Aorta (tissue), 5 donors: ENCODE data around the gene PTGES2. TPM values are rescaled to one million over a fixed set of nuclear protein-coding genes. Genes with fewer than 3 reads are reported as not detected.

Source experiments
- ATAC-seq: fragments of 200-7000 bp; cut with Tn5 transposase; one replicate; pipeline ENCODE4 v1.9.1; 2022; ENCODE audit warnings: moderate library complexity; ENCODE audit not compliant: low FRiP score
- DNase-seq, 2 donors: peaks; one replicate each; pipeline ENCODE4 v3.0.0-alpha.2; 2020
- H3K27ac ChIP-seq, 2 donors: one replicate each; pipeline ENCODE4 v1.5.1; 2013; ENCODE audit warnings: low read length in 2 of 2, mild to moderate bottlenecking in 2 of 2, moderate library complexity in 2 of 2, control low read depth in 1 of 2, inconsistent platforms in 1 of 2, low read depth in 1 of 2
- H3K27me3 ChIP-seq, 2 donors: one replicate each; pipeline ENCODE4 v1.6.1; 2013; ENCODE audit warnings: control low read depth in 1 of 2, low read length in 1 of 2, mild to moderate bottlenecking in 1 of 2, moderate library complexity in 1 of 2; ENCODE audit not compliant: insufficient read depth in 2 of 2, control insufficient read depth in 1 of 2
- H3K36me3 ChIP-seq, 2 donors: one replicate each; pipeline ENCODE4 v1.6.1; 2013; ENCODE audit warnings: control low read depth in 1 of 2, low read length in 1 of 2, mild to moderate bottlenecking in 1 of 2; ENCODE audit not compliant: insufficient read depth in 2 of 2, control insufficient read depth in 1 of 2
- H3K4me1 ChIP-seq, 2 donors: one replicate each; pipeline ENCODE4 v1.6.1; 2013; ENCODE audit warnings: low read length in 2 of 2, control low read depth in 1 of 2, mild to moderate bottlenecking in 1 of 2, moderate library complexity in 1 of 2; ENCODE audit not compliant: insufficient read depth in 2 of 2, control insufficient read depth in 1 of 2
- H3K4me3 ChIP-seq, 2 donors: one replicate each; pipeline ENCODE4 v1.5.1; 2013; ENCODE audit warnings: low read length in 2 of 2, control low read depth in 1 of 2, mild to moderate bottlenecking in 1 of 2
- H3K9me3 ChIP-seq: one replicate; pipeline ENCODE4 v1.6.1; 2013; ENCODE audit warnings: mild to moderate bottlenecking, low read length; ENCODE audit not compliant: control insufficient read depth
- WGBS, 2 donors: extraction: QIAGEN DNeasy Blood & Tissue Kit; methylation state at CpG; one replicate each; pipeline ENCODE4 v1.1.7; 2013; 5-methylcytosine and 5-hydroxymethylcytosine counted together
- intact Hi-C, 2 donors: fragments of 100-400 bp; cut with DNase I; formaldehyde crosslinking; loops; one replicate each; pipeline versions ENCODE4 v1.14.2 to v1.15.0; 2022
- polyA plus RNA-seq, 2 donors: library from polyadenylated mRNA; stranded (reverse); fragments of 200-250 nt; gene quantifications; one replicate each; pipeline ENCODE4 v1.2.3, GENCODE V29; 2013
- total RNA-seq, 2 donors: library from RNA; stranded (reverse); fragmentation: NEBNext Ultra II Directional; extraction: Animal tissue kit (Norgen Biotek cat#: 25700); gene quantifications; one replicate each; pipeline ENCODE4 v1.2.1, GENCODE V29; 2021
- donor health status: healthy with polysubstance abuse.
- donor health status: Bipolar disorder and iron deficiency.
- donor health status: DM: no; HTN: no; CAD: no.
- donor health status: DM: no; HTN: no; CAD: no.
- donor health status: DM: yes; HTN: yes; CAD: no.

PTGES2 gene
- total and polyA plus RNA-seq, 4 donors = 29.9 to 56.2 (median 37.8) TPM

- peak overlapping the region in 1 of 2 donors; percentile 28 for H3K27ac ChIP-seq
- ATAC-seq (no peak), DNase-seq (no peak)
- 20 to 28% methylated on average over 13 of the region's 13 CpGs for WGBS, 2 donors
- peaks cover 3 to 5% of the 10 kb centered on the region in 2 donors for H3K4me1 ChIP-seq
- H3K4me3 ChIP-seq = no peak overlapping the region
- intact Hi-C loops = no loop called here
- H3K27me3 ChIP-seq = no peaks in the 10 kb centered on the region
- H3K9me3 ChIP-seq = no peaks in the 10 kb centered on the region
- no peaks in the 10 kb centered on the region for H3K36me3 ChIP-seq
These were observed 36.0 kb downstream of the PTGES2 start for GRCh38 chr9:128091571-128091970.

- ATAC-seq = peak; percentile 47
- Histone ChIP-seq H3K9me3 (no peaks in the 10 kb centered on the region), H3K36me3 (no peaks in the 10 kb centered on the region), H3K27ac (no peak overlapping the region), H3K4me1 (peaks cover 3 to 5% of the 10 kb centered on the region in 2 donors), H3K27me3 (no peaks in the 10 kb centered on the region), H3K4me3 (no peak overlapping the region)
- intact Hi-C loops = no loop called here
- DNase-seq = peak; percentile 89
- 4 to 8% methylated on average over 13 of the region's 13 CpGs for WGBS, 2 donors
These were observed 36.4 kb downstream of the PTGES2 start for GRCh38 chr9:128091144-128091543.

GRCh38 chr9:128089299-128089698 is 38.2 kb downstream of the PTGES2 start:
- ATAC-seq = no peak
- Histone ChIP-seq H3K9me3 (no peaks in the 10 kb centered on the region), H3K27me3 (no peaks in the 10 kb centered on the region), H3K36me3 (no peaks in the 10 kb centered on the region), H3K4me1 (peaks cover 0 to 5% of the 10 kb centered on the region in 2 donors), H3K4me3 (no peak overlapping the region), H3K27ac (no peak overlapping the region)
- no peak for DNase-seq
- whole genome bisulfite sequencing, 2 donors = 62 to 88% methylated on average over 1 of the region's 1 CpG
- intact Hi-C loops = no loop called here

GRCh38 chr9:128088253-128088945 is 39.1 kb downstream of the PTGES2 start:
- DNase-seq = peak in 1 of 2 donors; percentile 49
- no peak for ATAC-seq
- no peaks in the 10 kb centered on the region for H3K9me3 ChIP-seq
- intact Hi-C loops = no loop called here
- H3K4me3 ChIP-seq = no peak overlapping the region
- 77 to 80% methylated on average over 9 of the region's 9 CpGs for WGBS, 2 donors
- no peak overlapping the region for H3K27ac ChIP-seq
- peaks cover 0 to 3% of the 10 kb centered on the region in 2 donors for H3K4me1 ChIP-seq
- H3K27me3 ChIP-seq = no peaks in the 10 kb centered on the region
- H3K36me3 ChIP-seq = no peaks in the 10 kb centered on the region

- ATAC-seq (no peak), DNase-seq (no peak)
- intact Hi-C loops = no loop called here
- no peak overlapping the region for H3K4me3 ChIP-seq
- no peaks in the 10 kb centered on the region for H3K36me3 ChIP-seq
- 74 to 85% methylated on average over 10 of the region's 10 CpGs for WGBS, 2 donors
- H3K4me1 ChIP-seq = no peaks in the 10 kb centered on the region
- H3K9me3 ChIP-seq = no peaks in the 10 kb centered on the region
- no peak overlapping the region for H3K27ac ChIP-seq
- H3K27me3 ChIP-seq = no peaks in the 10 kb centered on the region
These were observed 40.3 kb downstream of the PTGES2 start for GRCh38 chr9:128087262-128087661.

GRCh38 chr9:128085943-128086342 is 41.6 kb downstream of the PTGES2 start:
- H3K4me3 ChIP-seq = no peak overlapping the region
- DNase-seq = no peak
- no peaks in the 10 kb centered on the region for H3K4me1 ChIP-seq
- H3K36me3 ChIP-seq = no peaks in the 10 kb centered on the region
- no peaks in the 10 kb centered on the region for H3K27me3 ChIP-seq
- 92 to 93% methylated on average over 4 of the region's 4 CpGs for WGBS, 2 donors
- no peak for ATAC-seq
- H3K27ac ChIP-seq = no peak overlapping the region
- no peaks in the 10 kb centered on the region for H3K9me3 ChIP-seq
- intact Hi-C loops = loop anchor here in 1 of 2 donors (2.0 kb wide), 1 partner anchor 31 kb away; no protein-coding TSS in a partner anchor

- ATAC-seq (no peak), DNase-seq (no peak)
- no peaks in the 10 kb centered on the region for H3K27me3 ChIP-seq
- no peak overlapping the region for H3K27ac ChIP-seq
- H3K9me3 ChIP-seq = no peaks in the 10 kb centered on the region
- H3K4me1 ChIP-seq = no peaks in the 10 kb centered on the region
- intact Hi-C loops = loop anchor here in 1 of 2 donors (2.0 kb wide), 1 partner anchor 32 kb away; no protein-coding TSS in a partner anchor
- no peaks in the 10 kb centered on the region for H3K36me3 ChIP-seq
- H3K4me3 ChIP-seq = no peak overlapping the region
- 75 to 79% methylated on average over 4 of the region's 4 CpGs for WGBS, 2 donors
These were observed 42.8 kb downstream of the PTGES2 start for GRCh38 chr9:128084746-128085145.

GRCh38 chr9:128082151-128082550 is 45.4 kb downstream of the PTGES2 start:
- DNase-seq (peak in 1 of 2 donors; percentile 56), ATAC-seq (no peak)
- Histone ChIP-seq H3K27ac (no peak overlapping the region), H3K27me3 (no peaks in the 10 kb centered on the region), H3K4me3 (no peak overlapping the region), H3K9me3 (no peaks in the 10 kb centered on the region), H3K36me3 (no peaks in the 10 kb centered on the region), H3K4me1 (no peaks in the 10 kb centered on the region)
- intact Hi-C loops = no loop called here
- 48 to 55% methylated on average over 7 of the region's 7 CpGs for WGBS, 2 donors

- Histone ChIP-seq H3K9me3 (no peaks in the 10 kb centered on the region), H3K27me3 (no peaks in the 10 kb centered on the region), H3K4me3 (no peak overlapping the region), H3K4me1 (no peaks in the 10 kb centered on the region), H3K36me3 (no peaks in the 10 kb centered on the region), H3K27ac (no peak overlapping the region)
- 24 to 26% methylated on average over 3 of the region's 3 CpGs for WGBS, 2 donors
- DNase-seq = no peak
- intact Hi-C loops = no loop called here
- ATAC-seq = peak; percentile 69
These were observed 46.5 kb downstream of the PTGES2 start for GRCh38 chr9:128081056-128081455.
